ENCODE measurements around the gene RETREG2.

Gene RETREG2

DNA sequence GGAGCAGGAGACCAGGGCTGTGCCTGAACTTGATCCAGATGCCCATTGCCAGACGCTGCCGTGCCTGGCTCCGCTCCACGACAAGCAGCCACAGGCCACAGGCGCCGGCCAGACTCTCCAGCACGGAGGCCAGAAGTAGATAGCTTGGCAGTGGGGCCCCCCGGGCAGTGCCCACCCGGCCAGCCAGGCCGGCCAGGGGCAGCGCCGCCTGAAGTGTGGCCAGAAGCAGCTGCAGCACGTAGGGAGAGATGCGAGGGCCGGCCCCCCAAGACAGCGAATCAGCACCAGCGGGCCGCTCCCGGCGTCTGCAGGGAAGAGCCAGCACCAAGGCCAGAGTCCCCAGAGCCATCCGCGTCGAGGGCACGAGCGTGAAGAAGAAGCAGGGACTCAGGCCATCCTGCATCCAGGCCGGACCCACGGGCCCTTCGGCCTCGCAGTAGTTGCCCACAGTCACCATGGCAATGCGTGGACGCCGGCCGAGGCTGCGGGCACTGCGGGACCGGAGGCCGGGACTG lies 40.2 kb downstream of the RETREG2 start:
- no peak for DNase-seq

DNA sequence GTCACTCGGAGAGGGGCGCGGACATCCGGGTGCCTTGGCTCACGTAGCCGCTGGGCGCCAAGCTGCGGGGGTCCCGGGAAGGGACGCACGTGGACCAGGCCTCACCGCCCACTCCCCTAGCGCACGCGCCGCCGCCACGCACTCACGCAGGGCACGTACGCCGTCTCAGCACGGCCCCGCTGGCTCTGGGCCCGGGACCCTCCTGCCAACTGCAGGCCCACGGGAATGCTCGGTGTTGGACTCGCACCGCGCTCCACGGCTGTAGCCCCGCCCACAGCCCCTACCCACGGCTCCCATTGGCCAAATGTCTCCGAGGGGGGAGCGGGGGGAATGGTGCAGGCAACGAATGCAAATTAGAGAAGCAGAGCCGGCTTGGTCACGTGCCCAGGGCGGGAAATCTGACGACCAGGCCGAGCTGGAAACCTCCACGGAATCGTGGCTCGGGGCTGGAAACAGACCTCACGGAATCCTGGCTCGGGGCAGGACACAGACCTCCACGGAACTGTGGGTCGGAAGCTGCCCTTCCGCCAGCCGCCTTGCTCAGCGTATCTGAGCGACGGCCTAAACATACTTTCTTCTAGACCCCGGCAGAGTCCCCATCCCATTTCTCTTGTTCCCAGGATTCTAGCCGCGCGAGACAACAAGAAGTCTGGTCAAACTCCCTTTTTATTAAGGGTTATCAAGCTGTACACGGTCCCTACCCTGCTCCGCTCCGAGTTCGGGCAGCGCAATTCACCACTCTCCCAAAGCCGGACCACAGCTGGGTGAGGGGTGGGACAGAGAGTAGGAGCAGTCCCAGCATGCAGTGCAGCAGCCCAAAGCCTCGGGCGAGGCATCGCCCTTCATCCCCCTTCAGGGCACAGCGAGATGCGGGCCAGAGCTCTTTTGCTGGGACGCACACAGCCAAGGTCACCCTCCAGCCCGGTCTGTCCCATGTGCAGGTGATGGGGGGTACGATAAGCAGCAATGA lies 40.9 kb downstream of the RETREG2 start, which contains the start of gene ABCB6:
TSS of gene ABCB6 (minus strand) at position 227 of the 970 bp plus-strand sequence. CDS start 285 bp downstream, outside the sequence.
- peak; percentile 92 for DNase-seq

DNA sequence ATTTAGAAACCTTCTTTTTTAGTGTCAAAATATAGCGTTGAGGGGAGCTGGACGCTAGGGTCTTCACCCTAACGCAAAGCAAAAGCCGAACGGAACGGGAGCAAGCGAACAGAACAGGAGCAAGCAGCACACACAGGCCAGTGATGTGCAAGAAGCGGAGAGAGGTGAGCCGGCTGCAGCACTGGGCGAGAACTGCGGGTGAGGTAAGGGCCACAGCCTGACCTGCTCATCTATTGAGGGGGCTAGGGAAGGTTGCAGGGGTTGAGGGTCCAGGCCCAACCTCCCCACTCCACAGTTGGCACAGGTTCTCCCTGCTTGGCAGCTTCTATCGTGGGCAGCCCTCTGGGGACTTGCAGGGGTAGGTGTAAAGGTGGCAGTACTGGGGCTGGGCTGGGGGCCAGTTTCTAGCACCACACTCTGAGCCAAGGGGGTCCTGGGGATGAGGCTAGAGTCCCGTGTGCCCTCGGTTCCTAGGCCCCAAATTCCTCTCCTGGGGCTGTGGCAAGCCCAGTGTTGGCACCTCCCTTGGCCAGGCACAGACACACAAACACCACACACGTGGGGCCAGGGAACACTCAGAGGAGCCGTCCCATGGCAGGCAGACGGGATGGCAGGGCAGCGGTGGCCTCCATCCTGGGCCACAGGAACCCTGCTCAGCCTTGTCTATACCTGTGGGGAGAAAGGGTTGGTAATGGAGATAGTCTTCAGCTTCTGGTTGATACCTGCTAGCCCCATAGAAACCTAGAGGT lies 41.9 kb downstream of the RETREG2 start:
- DNase-seq: no peak

DNA sequence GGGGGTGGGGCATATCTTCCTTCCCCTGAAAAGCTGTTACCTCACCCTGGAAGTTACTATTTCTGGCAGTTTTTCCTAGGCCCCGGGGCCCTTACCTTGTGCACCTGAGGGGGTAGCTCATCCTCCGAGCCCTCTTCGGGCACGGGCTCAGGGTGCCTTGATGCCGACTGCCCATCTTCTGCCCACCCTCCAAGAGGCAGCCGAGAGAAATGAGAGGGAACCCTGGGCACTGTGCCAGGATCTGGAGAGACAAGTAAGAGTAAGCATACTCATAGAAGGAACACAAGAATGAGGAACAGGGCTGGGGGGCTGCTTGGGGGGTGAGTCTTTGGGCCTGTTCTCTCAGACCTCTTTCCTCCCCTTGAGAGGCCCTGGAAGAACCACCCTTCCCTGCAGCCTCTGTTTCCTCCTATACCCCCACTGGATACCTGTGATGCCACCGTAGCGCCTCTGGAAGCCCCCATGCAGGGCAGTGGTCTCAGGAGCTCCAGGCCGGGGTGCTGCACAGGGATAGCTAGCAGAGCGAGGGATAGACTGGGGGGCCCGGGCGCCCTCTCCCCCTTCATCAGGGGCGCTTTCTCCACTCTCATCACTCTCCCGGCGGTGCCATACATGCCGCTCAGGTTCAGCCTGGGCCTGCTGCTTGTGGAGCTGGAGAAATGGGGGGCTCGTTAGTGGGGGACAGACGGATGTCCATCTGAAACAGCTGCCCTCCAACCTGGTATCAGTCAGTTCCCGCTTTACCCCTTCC lies 42.8 kb downstream of the RETREG2 start:
- DNase-seq: no peak

DNA sequence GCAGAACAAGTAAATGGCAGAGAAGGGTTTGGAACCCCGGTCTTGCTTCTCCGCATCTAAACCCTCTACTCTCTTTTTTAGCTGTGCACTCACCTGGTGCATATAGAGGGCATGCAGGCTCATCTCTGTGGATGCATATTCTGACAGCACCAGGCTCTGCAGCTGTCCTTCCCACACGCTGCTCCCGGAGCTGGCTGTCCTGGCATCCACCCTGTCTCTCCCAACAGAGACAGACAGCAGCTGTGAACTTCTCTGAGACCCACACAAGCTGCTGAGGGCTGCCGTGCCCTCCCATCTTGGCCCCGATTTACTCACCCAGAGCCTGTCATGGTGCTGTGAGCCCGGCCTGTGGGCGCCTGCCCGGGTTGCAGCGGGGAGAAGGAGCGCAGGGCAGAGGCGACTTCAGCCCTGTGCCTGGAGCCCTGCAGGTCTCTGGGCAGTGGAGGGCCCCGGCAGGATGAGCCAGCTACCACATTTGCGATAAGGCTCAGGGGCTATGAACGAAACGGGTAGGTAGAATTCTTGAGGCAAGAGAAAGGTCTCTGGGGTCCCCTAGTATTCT lies 44.0 kb downstream of the RETREG2 start:
- DNase-seq: no peak

DNA sequence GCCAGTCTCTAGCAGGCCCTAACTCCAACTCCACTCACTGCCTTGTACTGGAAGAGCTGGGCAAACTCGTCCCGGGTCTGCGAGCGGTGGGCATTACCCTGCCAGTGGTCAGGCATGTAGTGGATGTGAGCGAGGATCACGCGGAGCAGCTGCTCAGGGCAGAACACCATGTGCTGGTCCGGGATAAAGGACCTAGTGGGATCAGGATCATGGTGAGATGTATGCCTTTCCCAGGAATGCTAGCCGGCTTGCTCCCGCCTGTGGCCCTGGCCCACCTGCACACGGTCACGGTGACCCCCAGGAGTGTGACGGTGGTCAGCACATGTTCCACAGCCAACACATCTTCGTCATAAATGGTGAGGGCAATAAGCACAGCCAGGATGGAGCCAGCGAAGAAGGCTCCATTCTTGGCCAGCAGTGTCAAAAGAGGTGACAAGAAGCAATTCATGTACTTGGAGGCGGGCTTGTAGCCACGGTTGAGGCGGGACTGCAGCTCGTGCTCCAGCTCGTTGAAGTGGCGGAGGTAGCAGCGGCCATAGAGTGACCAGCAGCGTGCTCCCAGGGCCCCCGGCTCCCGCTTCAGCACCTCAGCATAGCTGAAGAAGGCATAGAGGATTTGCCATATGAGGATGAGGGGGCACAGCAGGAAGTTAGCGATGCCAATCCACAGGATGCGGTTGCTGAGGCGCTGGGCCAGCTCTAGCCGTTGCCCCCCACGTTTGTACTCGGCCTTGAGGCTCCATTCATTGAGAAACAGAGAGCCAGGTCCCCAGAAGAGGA lies 45.9 kb downstream of the RETREG2 start:
- no peak for DNase-seq

DNA sequence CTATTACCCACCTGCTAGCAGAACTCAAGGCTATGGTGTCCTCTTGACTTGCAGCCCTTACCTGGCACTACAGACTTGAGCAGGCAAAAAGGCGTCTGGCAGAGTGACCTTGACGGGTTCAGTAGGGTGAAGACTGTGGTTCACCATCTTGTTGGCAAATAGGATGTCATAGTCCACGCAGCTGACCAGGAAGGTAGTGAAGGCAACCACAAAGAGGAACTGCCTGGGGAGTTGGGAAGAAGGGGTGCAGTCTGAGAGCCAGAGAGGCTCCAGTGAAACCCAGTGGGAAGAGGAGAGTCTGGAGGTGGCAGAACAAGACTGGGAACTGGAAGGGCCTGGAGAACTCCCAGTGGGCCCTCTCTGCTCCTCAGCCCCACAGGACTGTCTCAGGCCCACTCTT lies 47.3 kb downstream of the RETREG2 start:
- no peak for DNase-seq

DNA sequence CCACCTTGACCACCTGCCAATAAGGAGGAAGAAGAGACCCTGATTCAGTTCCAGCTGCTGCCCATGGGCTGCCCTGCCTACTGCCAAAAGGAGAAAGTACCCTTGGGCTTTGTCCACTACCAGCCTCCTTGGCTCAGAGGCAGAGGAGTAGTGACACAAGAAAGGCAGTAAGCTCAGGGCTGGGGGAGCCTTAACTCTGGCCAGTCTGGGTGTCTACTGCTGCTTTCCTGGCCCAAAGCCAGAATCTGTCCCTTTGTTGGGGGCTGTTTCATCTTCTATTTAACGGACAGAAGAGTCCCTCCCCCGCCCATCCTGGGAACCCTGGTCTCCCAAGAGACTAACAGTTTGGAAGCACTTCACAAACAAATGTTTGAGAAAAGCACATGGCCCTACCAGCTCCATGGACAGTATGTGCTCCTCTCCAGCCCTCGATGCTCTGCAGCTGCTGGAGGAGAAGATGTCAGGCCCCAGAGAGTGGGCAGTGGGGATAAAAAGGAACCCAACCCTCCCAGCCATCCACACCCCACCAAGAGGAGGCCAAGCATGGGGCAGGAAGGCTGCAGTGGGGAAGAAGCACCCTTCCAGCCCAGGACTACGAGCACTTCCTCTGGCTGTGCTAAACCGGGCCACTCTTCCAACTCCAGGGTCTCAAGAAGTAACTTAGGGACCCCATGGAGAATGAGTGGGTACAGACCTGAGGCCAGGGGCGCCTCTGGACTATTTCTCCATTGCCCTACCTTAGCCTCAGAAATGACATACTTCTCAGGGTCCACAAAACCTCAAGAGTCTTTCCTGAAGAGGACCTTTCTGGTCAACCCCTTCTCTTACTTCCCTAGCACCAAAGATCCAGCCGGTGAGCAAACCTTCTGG lies 50.2 kb downstream of the RETREG2 start:
- DNase-seq: no peak

DNA sequence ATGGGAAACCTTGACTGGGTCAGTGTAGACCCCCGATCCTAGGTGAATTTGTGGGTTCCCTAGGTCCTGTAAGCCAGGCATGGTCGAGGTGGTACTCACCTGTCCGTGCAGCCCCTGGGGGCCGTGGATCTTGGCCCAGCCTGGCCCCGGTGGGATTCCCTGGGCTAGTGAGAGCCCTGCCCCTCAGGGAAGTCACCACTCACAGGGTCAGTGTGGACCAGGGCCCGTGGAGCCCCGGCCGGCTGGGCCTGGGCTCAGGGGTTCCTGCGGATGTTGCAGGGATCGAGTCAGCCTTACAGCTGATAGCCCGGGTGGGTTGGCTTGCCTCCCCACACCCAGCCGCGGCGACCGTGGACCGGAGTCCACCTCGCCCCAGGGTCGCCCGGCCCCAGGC lies 50.8 kb downstream of the RETREG2 start:
- no peak for DNase-seq

DNA sequence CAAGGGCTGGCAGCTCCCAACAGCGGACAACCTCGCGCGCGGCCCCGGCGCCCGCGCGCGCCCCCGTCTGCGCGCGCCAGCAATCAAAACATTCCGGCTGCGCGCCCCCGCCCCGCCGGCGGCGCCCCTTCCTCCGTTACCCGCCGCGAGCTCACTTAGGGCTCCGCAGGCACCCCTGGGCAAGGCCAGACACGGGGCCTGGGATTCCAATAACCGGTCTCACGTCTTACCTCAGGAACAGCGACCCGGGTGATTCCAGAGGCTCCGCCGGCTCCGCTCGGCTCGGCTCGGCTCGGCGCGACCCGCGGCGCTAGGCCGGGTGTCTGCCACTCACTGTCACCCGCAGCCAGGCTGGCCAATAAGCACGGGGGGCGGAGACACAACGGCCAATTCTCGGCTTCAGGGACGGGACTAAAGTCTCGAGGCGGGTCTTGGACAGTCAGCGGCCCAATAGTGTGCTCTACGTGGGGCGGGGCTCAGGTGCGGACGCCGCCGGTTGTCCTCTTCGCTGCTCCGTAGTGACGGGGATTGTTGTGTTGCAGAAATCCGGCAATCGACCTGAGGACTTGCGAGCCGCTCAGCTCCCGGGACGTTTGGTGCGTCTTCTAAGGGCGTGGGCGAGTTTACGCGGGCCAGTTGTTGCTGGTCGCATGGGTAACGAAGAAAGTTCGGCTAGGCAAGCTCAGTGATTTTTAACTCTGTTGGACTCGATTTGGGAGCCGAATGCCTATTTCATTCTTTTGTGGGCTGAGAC lies 51.4 kb downstream of the RETREG2 start, which contains the start of the genes ANKZF1 and ATG9A:
TSS of gene ANKZF1 (plus strand) at position 502 of the 754 bp plus-strand sequence. CDS start 452 bp downstream, outside the sequence.
TSS of gene ATG9A (minus strand) at position 332 of the 754 bp plus-strand sequence. CDS start 1,612 bp downstream, outside the sequence.
- DNase-seq: peak; percentile 97

DNA sequence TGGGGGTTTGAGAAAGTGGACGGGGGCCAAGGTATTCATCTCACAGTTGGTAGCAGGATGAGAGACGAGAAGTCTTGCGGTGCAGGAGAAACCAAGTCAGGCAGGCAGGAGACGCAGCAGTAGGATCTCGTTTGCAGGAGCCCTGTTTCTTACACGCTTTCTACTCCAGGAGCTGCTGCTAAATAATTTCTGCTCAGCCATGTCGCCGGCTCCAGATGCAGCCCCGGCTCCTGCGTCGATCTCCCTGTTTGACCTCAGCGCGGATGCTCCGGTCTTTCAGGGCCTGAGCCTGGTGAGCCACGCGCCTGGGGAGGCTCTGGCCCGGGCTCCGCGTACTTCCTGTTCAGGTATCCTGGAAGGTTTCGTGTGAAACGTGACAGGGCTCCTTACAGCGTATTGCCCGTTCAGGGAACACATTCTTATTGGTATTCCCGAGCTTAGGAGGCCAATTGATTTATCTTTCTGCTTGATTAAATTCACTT lies 52.0 kb downstream of the RETREG2 start:
- DNase-seq: peak; percentile 49

DNA sequence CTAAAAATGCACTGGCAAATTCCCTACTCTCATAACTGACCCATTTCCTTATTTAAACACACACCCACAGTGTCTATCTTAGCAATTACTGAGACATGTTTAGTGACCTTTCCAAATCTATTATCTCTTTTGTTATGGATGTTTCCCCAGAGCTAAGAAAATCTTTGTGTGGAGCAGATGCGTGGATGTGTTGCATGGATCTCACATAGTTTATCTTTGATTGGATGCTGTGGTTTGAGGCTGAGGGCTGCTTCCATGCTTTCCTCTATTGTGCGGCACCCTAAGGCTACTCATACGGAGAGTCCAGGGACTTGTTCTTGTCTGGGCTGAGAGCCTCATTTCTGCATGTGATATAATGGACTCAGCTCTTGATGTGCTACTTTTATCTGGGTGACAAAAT lies 56.3 kb downstream of the RETREG2 start:
- no peak for DNase-seq
